ENCODE data around the gene MED6.

MED6 gene

DNA sequence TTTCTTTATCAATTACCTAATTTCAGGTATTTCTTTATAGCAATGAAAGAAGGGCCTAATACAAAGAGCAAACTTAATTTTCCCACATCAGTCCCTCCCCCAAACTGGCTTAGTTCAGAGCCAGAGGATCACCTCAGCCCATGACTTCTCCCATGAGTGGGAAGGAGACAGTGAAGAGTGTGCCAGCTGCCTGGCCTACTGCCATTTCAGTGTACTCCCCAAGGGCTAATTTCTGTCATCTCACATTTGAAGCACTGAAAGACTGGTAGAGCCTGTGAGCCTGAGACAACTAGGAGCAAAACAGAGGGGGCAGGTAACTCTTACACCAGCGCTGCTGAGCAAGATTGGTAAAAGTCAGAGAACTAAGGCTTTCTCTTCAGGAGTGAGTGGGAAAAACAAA, 36.6 kb downstream of the MED6 start:
- TF ChIP-seq CTCF (conservative IDR thresholded peaks at IDR 0.05): no peak
- no peak overlapping the region for H3K27ac ChIP-seq

DNA sequence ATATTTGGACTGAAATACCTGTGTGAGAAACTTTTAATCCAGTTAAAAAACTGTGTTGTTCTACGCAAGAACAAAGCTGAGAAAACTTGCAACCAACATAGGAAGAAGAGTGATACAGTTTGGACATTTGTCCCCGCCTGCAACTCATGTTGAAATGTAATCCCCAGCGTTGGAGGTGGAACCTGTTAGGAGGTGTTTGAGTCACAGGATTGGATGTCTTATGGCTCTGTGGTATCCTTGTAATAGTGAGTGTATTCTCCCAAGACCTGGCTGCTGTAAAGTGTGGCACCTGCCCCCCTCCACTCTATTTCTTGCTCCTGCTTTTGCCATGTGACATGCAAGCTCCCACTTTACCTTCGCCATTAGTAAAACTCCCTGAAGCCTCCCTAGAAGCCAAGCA, 37.0 kb downstream of the MED6 start:
- no peak overlapping the region for H3K27ac ChIP-seq
- TF ChIP-seq CTCF (conservative IDR thresholded peaks at IDR 0.05): no peak

GRCh38 chr14:70558356-70558755, 42.1 kb downstream of the MED6 start:
- no peak overlapping the region for H3K27ac ChIP-seq
- TF ChIP-seq CTCF (conservative IDR thresholded peaks at IDR 0.05): no peak

DNA sequence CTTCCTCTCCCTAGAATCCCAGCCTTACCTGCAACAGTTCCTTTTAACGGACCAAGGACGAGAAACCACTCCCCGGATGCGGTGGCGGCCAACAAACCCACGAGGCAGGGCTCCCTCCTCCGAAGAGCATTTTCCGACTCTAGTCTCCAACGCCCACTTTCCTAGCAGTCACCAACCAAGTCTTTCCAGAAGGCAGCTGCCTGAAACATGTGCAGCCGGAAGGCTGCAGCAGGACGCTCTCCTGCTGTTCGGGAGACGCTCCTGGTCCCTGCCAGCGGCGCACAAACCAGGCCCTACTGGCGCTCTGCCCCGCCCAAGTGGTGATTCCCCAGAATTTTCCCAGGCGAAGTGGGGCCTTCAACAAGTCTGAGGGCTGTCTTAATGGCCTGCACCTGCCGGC, 44.6 kb downstream of the MED6 start:
- TF ChIP-seq CTCF (conservative IDR thresholded peaks at IDR 0.05): no peak
- no peak overlapping the region for H3K27ac ChIP-seq

DNA sequence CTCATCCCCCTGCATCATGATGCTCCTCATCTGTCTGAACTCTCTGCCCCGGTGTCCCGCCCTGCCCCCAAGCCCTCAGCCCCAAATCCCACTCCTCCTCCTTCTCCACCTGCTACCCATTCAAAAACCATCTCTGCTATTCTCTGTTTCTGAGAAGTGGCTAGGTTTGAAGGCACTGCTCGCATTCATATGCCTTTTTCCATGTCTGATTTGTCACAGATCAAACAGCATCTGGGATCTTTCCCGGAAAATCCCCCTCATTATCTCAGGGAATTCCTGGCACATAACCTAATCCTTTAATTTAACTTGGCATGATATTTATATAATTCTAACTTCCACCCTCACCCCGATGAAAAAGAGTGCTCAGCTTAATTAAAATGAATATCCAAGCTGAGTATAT, 62.4 kb downstream of the MED6 start:
- H3K27ac ChIP-seq: no peak overlapping the region
- TF ChIP-seq CTCF (conservative IDR thresholded peaks at IDR 0.05): no peak

DNA sequence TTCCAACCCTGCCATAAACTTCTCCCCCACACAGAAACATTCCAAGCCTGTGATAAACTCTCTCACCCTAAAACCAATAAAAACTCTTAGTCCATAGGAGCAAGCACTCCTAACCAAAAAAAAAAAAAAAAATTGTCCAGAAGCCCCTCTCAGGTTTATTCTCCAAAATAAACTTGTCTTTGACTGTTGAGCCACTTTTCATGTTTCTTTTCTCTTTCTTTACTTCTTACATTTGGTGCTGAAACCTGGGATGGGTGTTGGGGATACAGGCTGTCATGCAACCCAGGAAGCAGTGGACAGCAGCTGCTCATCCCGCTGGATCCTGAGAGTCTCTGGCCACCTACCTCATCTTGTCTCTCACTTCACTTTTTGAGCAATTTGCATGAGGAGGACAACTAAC, 63.6 kb downstream of the MED6 start:
- TF ChIP-seq CTCF (conservative IDR thresholded peaks at IDR 0.05): no peak
- H3K27ac ChIP-seq: no peak overlapping the region

- no peak within 1 kb of the TSS for H3K27ac ChIP-seq
- TF ChIP-seq CTCF (conservative IDR thresholded peaks at IDR 0.05): no peak
These were observed 65.6 kb downstream of the MED6 start, which contains the start of gene ADAM20 for GRCh38 chr14:70534904-70535303. ADAM20 (minus strand) TSS chr14:70535004; CDS start chr14:70524757, 10,247 bp downstream.

Measured in VCaP (cell line).